Stimulated activated CD4-positive, alpha-beta T cell treated with anti-CD3 and anti-CD28 coated beads, Interleukin-2, amount 100 ng/mL, for 4 hours (primary cell): Measurements from ENCODE around the gene CACNA2D3.

Experiments
- DNase-seq: peaks from one replicate; pipeline ENCODE4 v3.0.0-alpha.2; 2020; ENCODE audit warnings: low read depth

Gene CACNA2D3

GRCh38 chr3:54274607-54275006 is 152.3 kb downstream of the CACNA2D3 start:
- no peak for DNase-seq

GRCh38 chr3:54279005-54279583 is 156.7 kb downstream of the CACNA2D3 start:
- DNase-seq: no peak

DNA sequence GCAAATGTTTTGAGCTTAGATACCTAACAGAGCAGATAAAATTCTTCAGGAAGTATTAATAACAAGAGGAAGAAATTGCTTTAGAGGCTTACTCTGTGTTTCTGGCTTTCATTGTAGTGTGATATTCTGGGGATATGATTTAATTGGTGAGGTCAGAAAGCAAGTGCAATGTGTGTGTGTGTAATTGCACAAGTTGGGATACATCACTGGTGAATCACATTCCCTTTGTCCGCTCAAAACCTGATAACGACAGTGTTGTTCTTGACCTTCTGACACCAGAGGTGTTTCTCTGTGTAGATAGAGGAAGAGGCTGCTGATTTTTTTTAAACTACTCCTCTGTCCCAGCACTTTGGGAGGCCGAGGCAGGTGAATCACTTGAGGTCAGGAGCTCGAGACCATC is 161.1 kb downstream of the CACNA2D3 start:
- no peak for DNase-seq

GRCh38 chr3:54294214-54294613 is 171.9 kb downstream of the CACNA2D3 start:
- DNase-seq: no peak

- DNase-seq: no peak
Observed at GRCh38 chr3:54296531-54296930, 174.2 kb downstream of the CACNA2D3 start.

- no peak for DNase-seq
Observed at GRCh38 chr3:54299169-54299935, 177.0 kb downstream of the CACNA2D3 start.

- DNase-seq: no peak
Observed at GRCh38 chr3:54303517-54304375, 181.4 kb downstream of the CACNA2D3 start.

DNA sequence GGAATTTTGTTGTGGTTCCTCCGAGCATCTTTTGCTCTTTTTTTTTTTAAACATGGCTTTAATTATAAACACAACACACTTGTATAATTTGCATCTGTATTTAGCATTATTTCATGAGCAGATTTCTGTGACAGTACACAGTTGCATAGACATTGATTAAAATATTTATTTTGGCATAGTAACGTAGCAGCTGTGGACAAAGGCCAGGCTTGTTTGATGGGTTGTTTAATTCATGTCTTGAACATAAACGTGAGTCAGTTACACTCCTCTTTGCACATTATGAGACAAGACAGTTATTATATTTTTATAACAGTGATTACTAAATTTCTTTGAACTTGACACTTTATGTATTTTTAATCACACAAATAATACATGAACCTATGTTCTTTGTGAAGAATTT is 182.5 kb downstream of the CACNA2D3 start:
- no peak for DNase-seq

DNA sequence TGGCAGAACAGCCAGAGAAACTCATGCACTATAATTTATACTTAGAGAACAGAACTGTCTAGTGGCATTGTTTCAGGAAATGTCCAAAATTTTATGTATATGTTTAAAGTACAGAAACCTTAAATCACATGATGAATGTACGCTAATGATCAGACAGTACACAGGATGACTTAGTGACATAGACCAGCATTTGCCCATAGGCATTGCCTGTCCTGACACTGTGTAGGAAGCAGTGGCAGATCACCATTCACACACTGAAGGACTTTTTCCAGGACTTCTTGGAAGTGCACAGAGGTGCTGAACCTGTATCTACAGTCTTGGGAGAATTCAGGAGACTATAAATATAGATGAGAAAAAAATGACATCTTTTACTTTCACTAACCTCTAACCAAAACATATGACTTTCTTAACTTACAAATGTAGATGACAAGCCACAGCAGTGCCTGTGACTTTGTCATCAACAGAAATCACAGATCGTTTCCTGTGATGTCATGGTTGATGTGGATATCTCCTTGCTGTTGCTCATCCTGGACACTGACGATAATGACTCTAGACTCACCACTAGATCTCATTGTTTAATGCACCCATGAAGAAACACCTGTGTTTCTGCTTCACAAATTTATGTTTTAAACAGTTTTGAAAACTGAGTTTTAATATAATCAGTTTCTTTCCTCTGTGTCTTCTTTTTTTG is 183.2 kb downstream of the CACNA2D3 start:
- DNase-seq: no peak

DNA sequence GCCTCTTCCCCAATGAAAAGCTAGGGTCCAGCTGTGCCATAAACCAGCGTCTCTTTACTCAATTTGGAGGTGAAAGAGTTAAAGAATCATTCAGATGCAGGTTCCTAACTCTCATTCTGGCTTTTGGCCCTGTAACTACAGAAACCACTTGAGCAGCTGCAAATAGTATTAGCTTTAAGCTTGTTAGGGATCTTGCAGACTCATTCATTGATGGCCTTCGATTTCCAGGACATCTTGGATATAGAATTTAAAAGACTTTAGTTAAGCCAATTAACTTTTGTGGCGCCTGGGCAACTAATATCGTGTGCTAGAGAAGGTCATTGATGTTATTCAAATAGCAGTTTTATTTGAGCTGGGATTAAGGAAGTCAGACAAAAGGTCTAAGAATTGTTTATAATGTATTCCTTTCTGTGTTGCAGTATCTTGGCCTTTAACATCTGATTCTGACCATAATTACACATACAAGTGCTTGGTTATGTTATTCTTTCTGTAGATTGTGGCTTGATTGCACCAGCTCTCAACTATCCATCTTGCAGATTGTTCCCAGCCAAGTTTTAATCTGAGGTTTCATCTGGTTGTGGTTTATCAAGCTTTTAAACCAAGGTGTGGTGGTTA is 185.3 kb downstream of the CACNA2D3 start:
- no peak for DNase-seq

- no peak for DNase-seq
Observed at GRCh38 chr3:54309601-54310000, 187.2 kb downstream of the CACNA2D3 start.

DNA sequence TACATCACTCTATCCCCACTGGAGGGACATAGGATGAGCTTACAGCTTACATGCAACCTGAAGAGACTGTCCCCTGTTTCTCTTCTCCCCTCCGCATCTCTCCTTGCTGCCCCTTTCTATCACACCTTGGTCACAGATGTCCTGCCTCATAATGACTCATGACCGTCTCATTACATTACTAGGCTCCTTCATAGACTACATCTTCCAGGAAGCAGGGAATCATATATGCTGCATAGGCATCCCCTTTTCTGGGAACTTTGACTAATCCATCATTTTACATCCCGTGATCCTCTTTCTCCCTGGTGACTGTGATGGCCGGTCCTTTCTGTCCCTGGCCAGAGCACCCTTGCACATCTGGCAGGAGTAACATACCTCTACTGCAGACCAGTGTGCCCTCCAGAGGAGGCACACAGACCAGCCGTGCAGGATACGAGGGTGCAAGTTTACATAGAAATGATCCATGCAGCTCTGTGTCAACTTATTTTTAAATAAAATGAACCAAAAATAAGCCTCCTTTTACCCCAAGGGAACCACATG is 188.9 kb downstream of the CACNA2D3 start:
- no peak for DNase-seq

DNA sequence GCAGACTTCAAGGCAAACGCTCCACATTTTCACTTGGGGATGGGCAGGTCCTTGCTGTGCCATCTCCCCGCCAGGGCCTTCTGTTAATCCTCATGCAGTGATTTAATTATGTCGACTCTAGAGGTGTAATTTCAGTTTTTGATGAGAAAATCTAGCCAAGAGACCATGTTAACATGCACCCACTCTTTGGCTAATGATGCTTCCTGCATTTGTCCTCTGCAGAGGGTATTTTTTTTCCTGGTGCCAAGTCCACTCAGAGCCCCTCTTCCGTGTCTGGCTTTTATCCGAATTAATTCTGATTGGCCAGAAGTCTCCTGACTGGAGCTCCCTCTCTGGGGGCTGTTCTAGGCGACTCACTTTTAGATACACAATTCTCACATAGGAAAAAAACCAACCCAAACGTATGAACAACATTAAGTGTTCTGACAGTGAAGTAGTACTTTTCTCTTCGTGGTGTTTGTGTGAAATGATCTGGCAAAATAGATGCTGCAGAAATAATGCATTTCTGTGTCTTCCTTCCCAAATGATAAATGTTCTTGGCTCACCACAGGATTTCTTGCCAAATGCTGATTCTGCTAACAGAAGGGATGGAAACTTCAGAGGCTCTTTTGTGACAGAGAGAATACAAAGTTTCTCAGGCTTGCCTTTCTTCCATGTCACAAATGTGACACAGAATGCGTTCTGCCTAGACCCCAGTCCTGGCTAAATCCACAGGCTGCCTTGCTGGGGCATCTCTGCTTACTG is 190.0 kb downstream of the CACNA2D3 start:
- no peak for DNase-seq

DNA sequence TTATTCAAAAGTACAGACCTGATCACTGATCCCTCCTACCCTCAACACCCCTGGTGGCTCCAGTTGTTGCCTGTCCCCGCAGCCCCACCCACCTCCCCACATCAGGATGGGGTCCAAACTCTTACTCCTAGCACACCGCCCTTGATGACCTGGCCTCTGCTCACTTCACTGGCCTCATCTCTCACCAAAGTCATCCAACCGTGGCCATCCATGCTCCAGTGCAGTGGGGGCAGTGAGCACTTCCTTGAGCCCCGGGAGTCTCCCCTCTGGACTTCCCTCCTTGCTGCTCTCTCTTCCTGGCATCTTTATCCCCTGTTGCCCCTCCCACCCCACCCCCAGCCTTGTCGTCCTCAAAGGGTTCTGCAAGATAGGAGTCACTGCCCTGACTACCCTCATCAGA is 191.1 kb downstream of the CACNA2D3 start:
- no peak for DNase-seq

DNA sequence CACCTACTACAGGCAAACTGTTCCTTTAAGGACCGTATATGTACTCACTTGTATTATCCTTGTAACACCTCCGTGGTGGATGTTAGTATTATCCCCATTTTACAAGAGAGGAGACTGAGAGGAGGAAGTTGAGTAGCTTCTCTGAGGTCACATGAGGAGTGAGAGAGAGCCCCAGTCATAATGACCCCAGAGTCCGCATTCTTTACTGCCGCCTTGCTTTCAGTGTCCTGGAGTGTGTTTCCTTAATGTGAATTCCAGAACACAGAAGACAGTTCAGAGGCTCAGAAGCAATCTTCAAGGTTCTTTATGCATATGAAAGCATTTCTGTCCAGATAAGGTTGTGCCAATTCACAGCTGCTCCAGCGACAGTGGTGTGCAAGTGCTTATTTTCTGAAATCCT is 199.2 kb downstream of the CACNA2D3 start:
- no peak for DNase-seq

- DNase-seq: no peak
Observed at GRCh38 chr3:54322354-54322753, 200.0 kb downstream of the CACNA2D3 start.

DNA sequence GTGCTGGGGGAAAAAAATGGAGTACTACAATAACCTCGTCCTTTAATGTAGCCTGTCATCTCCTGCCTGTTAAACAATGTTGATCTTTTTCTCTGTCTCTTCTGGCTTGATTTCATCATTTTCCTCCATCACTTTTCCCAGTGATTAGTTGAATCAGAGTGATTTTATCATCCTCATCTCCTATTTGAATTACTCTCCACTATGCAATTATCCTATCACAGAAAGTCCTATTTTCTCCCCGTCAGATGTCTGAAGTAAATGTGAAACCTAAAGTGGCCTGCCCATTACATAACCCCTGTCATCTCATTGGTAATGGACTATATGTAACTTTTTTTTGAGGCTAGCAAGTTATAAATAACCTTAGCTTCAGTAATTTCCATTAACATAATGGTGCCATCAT is 201.8 kb downstream of the CACNA2D3 start:
- DNase-seq: no peak

DNA sequence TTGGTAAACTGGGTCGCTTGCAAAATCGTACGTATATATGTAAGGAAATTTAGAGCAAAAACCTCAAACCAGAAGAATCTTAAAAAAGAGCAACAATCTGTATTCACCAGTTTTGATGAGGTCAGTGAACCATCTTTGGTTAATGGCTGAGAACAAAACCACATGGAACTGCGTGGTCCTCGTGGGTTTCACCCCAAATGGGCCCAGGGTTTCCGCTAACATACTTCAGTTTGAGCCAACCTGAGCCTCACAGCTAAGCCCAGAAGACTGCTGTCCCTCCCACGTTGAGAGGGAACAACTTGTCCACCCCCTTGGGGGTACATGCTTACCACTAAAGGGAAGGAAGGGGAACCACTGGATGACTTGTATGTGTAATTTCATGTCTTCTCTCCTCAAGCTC is 204.6 kb downstream of the CACNA2D3 start:
- DNase-seq: no peak

DNA sequence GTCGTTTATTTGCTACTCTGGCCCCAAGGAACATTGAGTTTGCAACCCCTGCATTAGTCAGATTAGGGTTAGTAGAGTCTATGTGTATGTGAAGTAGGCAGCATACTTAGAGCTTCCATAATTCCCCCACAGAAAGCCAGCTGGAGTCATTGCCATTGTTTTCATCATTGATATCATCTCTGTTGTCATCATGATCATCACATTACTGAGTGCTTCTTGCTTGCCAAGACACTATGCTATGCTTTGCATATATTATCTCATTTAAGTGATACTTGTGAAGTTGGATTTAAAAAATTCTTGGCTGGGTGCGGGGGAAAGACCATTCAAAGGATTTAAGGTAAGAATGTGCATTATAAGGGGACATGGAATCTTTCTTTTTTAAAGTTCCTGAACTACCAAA is 209.0 kb downstream of the CACNA2D3 start:
- DNase-seq: no peak

GRCh38 chr3:54337846-54338245 is 215.5 kb downstream of the CACNA2D3 start:
- no peak for DNase-seq

DNA sequence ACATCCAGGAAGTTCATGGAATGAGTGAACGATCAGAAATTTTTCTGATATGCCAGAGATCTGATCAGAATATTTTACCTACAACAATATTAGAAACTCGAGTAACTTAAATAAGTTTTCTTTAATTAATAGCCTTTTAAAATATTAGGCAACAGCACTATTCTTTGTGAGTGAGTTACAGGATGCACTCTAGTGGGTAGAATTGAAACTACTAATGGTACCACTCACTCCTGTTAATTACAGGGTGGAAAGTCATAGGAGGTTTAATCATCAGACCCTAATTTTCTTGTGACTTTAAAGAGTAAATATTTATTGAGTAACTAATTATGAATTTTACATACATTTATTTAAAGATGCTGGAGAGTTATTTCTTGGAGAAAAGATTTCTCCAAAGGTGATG is 217.3 kb downstream of the CACNA2D3 start:
- DNase-seq: no peak
